SW 1271 (cell line): Measurements from ENCODE around the gene FAM131C.
"Not testable (repeated sequence)": the region's sequence is repeated elsewhere in the genome, so short reads cannot be mapped to it uniquely, and the experiment has no call there.

Experiments
- DNase-seq, 2 experiments: peaks; one replicate each; lab custom pipeline; 2025; lab: John Stamatoyannopoulos, UW

Gene FAM131C

DNA sequence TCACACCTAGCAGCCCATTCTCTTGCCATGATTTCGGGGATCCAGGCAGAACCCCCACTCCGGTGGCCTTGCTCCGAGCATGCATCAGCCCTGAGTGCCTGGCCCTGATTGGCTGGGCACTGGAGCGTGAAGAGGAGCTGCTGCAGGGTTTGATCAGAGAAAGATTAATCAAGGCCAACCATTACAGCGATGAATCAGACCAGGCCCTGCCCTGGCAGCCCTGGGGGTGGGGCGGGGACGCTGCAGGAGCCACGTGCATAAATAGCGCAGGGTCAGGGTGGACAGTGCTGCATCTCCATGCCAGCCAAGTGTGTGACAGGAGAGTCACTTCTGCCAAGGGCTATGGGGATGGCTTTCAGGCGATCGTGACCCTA is 3.4 kb upstream of the FAM131C start:
- no peak for DNase-seq

DNA sequence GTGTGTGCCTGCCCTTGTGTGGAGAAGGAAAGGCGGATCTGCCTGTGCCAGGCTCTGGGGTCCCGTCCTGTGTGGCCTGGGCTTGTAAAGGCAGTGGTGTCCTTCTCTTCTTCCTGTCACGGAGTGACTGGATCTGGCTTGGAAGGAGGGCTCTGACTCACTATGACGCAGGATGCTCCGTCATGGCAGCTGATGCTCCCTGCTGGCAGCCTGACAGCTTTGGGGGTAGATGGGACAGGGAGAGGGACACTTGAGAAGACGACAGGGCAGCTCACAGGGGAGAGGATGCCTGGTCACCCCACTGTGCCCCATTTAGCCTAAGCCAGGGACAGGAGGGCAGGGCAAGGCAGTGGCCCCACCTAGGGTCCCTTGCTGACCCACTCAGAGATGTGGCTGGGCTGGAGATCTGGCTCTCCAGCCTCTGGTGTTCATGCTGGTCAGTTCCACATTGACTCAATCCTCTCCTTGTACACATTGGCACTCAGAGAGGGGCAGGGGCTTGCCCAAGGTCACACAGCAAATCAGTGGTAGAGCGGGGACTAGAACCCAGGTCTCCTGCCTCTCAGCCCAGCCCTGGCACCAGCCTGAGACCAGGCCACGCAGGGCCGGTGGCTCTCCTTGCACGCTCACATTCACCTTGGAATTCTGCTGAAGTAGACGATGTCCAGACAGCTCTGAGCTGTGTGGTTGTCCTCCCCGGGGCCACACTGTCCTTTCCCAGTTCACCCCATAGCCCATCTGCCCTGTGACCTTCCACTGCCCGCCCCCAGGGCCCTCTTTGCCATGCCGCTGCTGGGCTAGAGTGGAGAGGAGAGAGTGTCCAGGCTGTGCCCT is 2.8 kb upstream of the FAM131C start:
- DNase-seq = peak; percentile 59 to 71

DNA sequence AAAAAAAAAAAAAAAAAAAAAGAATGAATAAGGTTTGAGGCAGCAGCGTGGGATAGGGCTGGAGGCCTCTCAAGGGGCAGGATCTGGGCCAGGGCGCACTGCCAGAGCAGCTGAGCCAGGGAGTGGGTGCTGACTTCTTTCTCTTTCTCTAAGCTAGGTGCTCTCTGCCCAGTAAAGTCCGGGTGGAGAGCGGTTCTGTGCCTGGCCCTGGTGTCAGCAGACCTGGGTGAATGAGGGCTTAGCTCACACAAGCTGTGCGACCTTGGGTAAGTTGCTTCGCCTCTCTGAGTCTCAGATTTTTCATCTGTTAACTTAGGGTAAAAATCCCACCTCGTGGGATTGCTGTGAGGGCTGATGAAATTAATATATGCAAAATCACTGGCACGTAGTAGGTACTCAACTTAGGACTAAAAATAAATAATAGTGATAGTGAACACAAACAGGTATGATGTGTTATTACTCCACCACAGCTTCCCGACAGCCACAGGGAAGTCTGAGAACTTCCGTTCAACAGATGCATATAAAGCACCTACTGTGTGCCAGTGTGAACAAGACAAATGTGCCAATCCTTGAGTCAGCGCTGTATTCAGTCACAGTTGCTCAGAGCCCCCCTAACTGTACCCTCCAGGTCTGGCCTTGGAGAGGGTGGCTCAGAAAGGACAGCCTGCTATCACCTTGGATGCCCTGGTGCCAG is 2.0 kb upstream of the FAM131C start:
- no peak for DNase-seq

DNA sequence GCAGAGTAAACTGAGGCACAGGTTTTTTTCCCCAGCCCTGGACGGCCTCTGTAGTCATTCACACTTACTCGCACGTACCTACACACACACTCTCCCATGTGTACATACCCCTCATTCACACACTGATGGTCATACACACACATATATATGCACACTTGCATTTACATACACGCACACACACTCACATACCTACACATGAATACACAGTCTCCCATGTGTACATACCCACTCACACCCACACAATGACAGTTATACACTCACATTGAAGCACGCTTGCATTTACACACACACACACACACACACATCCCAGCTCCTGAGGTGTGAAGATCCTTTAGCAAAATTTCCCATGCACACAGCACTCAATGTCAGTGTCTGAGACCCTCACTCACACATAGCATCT is 766 bp upstream of the FAM131C start:
- DNase-seq = no peak

DNA sequence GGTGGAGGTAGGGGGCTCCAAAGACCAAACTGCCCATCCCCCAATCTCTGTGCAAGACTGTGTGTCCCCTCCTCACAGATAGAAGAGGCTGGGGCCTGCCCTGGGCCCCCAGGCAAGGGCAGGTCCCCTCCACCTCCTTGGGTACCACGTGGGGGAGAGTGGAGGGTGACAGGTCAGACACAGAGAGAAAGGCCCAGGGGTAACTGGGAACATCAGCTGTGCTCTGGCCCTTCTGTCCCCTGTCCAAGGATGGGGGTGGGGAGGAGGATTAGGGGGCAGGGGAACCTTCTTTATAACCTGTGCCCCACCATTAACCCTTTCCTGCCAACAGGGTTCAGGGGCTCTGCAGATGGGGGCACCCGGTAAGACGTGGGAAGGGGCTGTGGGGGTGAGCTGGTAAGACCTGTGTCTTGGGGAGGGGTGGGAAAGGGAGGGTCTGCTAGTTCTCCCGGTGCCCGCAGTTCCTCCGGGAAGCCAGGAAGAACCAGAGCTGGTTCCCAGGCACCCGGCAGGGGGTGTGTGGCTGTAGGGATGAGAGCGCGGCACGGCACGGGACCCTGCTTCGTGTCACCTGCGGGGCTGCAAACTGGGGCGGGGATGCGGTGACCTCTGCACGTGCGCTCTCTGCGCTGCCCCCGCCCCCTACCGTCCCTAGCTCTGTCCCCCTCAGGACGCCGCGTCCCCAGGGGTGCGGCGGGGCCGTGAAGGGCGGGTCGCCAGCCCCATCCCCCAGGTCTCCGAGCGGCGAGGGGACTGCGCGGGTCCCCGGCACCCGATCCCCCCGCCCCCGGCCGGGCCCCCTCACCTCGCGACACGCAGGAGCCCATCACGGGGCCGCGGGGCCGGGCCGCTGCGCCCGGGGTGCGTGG is 601 bp downstream of the FAM131C start:
- DNase-seq = no peak

DNA sequence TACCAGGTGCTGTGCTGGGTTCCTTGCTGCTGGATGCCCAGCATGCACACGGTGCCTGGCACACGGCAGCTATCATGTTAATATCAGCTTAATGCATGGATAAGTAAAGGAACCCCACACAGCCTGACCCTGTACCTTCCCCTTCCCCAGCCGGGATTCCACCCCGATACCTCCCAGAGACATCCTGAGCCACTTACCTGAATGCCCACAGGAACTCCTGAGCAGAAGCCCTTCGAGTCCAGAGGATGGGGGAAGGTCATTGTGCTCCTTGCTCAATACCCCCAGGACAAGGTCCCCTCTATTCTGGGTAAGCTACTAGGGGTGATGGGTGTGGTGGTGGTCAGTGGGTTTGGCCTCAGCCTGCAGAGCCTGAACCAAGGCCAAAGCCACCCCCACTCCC is 1.4 kb downstream of the FAM131C start:
- no peak for DNase-seq

DNA sequence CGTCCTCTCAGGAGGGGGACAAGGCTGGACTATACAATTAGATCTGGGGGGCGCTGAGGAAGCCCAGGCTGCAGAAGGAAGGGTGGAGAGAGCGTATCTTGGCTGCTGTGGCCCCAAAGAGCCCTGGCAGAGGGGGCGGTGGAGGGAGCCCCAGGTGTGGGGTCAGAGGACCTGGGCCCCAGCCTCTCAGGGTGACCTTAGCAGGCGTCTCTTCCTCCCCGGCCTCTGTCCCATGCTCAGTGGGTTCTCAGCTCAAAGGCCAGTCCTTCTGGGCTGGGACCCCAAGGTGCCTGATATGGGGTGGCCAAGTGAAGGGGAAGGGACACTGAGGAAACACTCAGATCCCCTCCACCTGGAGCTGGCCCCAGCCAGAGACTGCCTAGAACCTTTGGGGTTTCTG is 1.8 kb downstream of the FAM131C start:
- DNase-seq = no peak

DNA sequence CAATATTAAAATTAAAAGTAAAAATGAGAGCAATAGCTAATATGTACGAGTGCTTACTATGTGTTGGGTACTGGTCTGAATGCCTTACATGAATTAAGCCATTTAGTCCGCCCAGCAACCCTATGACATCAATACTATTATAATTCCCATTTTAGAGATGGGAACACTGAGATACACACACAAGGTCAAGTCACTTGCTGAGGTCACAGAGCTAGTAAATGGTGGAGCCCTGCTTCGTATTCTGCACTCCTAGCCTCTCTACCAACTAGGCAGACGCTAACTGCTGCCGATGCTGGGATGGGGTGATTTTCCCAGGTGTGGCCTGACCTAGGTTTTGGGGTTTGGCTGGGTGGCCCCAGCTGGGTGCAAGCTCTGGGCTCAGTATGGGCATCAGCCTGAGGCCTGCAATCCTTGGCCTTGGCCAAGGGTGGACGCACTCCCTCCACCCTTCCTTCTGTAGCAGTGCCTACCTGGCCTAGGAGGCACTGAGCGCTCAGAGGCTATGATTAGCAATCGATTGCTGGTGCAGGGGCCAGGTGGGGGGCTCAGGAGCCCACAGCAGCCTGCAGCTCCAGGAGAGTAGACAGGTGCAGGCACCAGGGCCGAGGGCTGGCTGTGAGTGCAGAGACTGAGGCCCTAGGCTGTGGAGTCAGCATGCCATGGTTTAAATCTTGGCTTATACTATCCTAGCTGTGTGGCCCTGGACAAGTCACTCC is 2.7 kb downstream of the FAM131C start:
- no peak for DNase-seq

DNA sequence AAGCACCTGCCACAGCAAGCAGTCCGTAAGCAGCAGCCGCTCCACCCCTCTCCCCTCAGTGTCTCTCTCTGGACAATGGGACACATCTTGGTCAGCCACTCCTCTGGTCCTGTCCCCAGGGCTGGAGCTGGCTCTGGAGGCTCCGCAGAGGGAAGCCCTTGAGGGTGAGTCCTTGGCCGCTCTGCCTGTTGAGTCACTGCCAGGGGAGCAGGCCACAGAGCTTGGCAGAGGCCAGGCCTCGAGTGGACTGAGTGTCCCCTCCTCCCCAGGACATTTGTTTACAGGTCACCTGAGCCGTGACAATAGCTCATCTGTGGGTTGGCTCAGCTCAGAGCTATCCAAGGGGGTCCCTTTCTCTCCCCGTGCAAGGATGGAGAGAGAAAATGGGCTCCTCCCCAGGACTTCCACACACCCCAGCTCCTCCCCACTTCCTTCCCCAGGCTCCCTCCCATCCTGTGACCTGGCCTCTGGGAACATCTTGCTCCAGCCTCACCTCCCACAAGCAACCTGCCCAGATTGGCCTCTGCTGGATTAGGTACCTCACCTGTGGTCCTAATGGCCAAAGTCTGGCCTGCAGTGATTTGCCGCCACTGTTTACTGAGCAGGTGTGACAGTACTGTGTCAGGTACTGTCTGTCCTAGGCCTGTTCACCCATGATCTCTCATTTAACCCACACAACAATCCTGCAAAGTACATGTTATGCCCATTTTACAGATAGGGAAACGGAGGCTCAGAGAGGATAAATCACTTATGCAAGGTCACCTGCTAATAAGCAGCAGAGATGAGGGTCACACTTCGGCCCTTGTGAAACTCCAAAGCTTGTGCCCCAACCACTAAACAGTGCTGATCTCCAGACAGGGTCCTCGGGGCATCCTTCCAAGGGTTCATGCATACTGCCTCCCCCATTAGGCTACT is 4.8 kb downstream of the FAM131C start:
- DNase-seq = no peak

DNA sequence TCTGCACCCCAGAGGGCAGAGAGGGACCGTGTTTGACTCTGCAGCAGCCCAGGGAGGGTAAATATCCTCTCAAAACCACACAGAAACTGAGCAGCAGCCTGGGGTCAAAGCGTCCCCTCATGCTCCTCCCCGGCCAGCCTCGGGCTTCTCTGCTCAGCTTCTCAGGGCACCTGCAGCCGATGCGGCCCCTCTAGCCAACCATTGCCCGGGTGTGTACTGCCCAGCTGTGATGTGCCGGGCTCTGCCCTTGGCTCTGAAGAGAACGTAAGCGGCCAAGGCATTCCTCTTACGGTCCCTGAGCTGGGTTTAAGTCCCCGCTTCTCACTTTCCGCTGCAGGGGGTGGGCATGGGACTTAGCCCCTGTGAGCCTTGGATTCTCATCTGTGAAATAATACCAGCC is 5.5 kb downstream of the FAM131C start:
- DNase-seq = no peak

DNA sequence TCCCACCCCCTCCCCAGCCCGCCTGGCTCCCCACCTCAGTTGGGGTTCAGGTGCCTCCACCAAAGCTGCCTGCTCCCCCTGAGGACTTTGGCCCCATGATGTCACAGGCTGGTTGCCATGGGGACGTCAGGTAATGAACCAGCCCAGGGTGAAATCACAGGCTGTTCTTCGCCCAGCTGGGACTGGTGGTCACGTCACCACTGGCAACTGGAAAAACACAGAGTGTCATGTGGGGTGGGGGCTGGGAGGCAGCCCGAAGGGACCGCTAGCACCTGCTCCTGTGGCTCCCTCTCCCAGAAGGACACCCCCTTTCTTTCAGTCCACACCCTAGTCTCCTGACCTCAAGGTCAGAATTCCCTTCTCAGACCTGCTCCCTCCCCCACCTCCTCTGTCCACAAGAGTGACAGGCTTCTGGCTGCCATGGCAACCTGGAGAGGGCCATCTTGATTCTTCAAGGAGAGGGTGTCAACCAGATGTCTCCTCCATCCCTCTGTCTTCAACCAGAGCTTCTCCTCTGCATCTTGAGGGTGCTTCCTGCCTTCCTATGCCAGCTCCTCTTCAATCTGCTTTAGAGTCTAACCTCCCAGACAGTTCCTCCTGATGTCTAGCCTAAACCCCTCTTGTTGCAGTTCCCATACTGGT is 6.2 kb downstream of the FAM131C start:
- DNase-seq = no peak

DNA sequence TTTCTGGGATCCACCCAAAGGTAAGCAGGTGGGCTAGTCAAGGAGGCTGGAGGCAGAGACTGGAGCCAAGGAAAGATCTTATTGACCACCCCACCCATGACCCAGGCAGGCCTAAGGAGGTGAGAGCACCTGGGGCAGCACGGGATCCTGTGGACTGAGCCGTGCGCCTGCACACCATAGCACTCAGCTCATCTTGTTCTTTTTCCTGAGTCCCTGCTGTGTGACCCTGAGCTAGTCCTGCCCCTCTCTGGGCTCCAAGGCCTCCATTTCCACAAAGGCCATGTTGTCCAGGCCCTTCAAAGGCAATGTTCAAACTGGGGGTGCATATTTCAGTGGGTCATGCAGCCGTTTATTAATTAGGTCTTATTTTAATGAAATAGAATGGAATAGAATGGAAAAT is 7.2 kb downstream of the FAM131C start:
- DNase-seq = no peak

DNA sequence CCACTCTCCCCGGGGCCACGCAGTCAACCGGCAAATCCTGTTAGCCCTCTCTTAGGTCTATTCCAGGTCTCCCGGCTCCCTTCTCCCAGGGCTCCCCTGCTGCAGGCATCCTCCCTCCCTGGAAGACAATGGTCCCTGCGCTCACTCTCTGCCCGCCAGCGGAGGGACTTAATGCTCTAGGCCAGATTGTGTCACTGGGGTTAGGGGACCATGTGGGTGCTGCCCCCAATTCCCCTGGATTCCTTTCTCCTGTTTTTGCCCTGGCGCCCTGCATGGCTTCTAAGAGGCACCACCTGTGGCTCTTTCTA is 8.2 kb downstream of the FAM131C start:
- no peak for DNase-seq

DNA sequence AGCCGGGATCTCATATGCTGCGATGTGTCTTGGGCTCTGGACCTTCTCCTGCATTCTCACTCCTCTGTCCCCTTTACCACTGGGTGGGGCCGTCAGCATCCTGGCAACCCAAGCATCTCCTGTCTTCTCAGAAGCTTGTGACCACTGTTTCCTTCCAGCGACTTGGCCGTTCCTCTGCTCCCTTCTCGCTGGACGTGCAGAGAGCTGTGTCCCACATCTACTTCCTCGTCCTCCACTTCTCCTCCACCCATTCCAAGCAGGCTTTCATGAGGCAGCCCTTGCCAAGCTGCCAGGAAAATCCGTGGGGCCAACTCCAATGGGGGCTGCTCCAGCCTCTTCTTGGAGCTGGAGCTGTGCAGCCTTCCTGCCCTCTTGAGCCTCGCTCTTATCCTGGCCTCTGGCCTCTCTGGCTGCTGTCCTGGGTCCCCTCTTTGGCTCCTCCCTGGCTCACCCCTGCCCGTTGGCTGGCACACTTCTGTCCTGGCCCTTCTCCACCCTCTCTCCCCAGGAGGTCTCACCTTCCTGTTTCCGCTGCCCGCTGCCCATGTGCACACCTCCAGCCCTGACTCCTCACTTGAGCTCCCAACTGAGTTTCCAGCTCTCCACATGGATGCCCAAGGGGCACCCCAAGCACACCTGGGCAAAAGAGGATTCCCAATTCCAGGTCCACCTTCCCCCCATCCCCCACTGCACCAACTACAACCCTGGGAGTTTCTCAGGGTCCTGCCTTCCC is 8.7 kb downstream of the FAM131C start:
- DNase-seq = no peak

DNA sequence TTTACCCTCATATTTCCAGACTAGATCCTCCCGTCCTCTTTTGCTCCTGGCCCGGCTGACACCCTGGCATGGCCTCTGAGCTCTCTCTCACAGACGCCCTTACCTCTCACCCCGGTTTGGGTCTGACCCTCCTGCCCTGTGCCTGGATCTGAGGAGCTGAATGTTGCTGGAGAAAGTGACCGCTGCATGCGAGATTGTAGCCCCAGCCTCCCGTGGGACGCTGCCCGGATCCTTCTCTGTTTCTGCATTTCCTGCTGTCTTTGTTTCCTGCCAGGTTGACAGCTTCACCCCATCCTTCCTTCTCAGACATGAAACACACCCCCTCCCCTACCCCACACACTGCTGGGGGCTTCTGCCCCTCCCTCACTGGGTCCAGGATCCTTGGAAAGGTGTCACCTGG is 9.5 kb downstream of the FAM131C start:
- no peak for DNase-seq

DNA sequence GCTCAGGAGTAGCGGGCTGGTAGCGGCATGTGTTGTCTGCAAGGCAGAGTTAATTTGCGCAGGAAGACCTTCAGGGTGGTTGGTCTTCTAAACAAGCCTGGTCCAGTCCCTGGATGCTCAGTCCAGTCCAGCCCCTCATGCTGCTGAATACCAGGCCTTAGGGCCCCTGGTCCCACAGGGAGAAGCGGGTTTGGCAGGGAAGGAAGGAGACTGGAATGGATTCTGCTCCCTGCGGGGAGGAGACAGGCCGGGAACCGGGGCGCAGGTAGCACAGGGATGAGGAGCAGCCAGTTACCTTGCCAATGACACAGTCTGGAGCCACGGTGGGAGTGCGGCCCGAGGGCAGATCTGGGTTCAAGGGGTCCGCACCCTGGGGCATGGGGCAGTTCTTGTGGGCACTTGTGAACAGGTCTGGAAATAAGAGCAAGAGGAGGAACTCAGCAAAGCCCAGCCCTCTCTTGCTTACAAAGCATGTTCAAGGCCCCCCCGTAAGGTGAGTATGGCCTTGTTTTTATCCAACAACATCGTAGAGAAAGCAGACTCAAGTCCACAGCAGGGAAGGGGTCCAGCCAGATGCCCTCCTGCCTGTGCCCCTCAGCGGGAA is 10.1 kb downstream of the FAM131C start:
- no peak for DNase-seq

DNA sequence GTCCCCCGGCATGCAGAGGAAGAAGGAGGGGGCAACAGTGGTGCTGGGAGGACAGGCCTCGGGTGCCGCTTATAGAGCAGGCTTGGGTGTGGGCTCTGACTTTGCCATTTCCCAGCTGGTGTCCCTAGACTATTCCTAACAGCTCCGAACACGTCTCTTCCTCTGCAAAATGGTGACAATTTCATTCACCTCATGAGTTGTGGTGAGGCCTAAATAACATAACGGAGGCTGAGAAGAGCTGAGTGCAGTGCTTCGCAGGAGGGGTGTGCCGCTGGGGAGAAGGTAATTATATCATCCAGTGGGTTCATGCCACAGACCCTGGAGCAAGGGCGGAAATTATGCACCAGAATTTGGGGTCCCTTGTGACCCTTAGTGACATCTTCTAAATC is 10.8 kb downstream of the FAM131C start:
- DNase-seq = not testable (repeated sequence)

DNA sequence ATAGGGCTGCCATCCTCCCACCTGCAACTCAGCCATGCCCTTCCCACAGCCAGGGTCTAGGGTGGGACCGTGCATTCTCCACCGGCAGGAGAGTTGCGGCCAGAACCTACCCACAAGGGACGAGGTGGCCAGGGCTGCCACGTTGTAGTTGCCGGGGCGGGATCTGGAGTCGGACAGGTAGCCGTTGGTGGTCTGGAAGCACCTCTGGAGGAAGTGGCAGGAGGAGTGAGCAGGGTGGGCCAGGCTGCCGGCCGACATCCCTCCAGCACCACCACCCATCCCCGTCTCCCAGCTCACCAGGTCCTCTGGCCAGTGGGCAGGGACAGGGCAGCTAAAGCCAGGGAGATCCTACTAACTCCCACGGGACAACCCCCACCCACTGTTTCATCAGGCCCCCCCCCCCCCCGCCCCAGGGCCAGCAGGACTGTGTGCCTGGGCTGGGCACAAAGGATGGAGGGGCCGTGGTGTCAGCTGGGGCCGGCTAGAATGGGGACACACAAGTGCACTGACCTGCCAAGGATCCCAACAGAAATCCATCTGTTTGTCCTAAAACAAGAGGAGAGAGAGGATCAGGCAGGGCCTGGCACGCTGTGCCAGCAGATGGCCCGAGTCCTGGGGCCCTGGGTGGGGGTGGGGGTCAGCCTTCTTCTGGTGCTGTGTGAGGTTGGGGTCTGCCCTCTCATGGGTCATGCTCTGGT is 11.3 kb downstream of the FAM131C start:
- DNase-seq = not testable (repeated sequence)

DNA sequence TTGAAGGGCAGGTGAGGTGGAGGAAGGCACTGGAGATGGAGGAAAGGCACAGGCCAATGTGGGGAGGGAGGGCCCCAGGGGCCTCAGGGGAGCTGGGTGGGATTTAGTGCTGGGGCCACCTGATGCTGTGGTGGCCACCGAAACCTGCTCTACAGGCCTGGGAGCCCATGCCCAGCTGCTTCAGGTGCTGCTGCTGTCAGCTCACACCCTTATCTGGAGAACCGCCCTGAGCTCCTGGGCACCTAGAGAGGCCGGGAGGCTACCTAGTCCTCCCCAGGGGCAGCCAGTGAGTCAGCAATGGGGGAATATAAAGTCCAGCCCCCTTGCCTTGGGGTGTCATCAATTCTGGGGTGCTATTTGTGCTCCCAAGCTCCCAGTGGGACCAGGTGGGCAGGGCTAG is 12.2 kb downstream of the FAM131C start:
- DNase-seq = no peak
